Bronchial epithelial cell (primary cell): ENCODE measurements around the gene WWC2. TPM values are rescaled to one million over a fixed set of nuclear protein-coding genes. Genes with fewer than 3 reads are reported as not detected.

ENCODE experiments used
- DNase-seq: peaks from one replicate; pipeline ENCODE4 v3.0.0-alpha.2; 2010; ENCODE audit warnings: low read depth
- FAIRE-seq: peaks from 2 replicates; lab custom pipeline; 2011; peaks lifted over from hg19 to GRCh38; lab: Jason Lieb, UNC
- H3K27me3 ChIP-seq: 2 replicates; pipeline ENCODE4 v1.5.1; 2011; ENCODE audit warnings: low read length; ENCODE audit not compliant: control insufficient read depth, insufficient read depth
- H3K36me3 ChIP-seq: 2 replicates; pipeline ENCODE4 v1.5.1; 2011; ENCODE audit warnings: low read length; ENCODE audit not compliant: control insufficient read depth, insufficient read depth
- H3K4me3 ChIP-seq: 2 replicates; pipeline ENCODE4 v1.5.1; 2011; ENCODE audit warnings: mild to moderate bottlenecking, low read depth, low read length, control low read depth
- CTCF ChIP-seq: IDR thresholded peaks from 2 replicates; pipeline ENCODE4 v1.5.1; 2011; ENCODE audit warnings: mild to moderate bottlenecking, moderate library complexity, low read length, control low read depth, inconsistent platforms; ENCODE audit not compliant: insufficient read depth, severe bottlenecking
- total RNA-seq: library from RNA; depleted of rRNA; stranded (reverse); fragments of >200 nt; gene quantifications from 2 replicates; pipeline ENCODE4 v1.2.1, GENCODE V29; 2014

Gene WWC2
- total RNA-seq, 1 donor from 2014 or later = 13.2 TPM

- no peak for DNase-seq
- no peaks in the 10 kb centered on the region for H3K36me3 ChIP-seq
- H3K4me3 ChIP-seq = no peak overlapping the region
- no peak for TF ChIP-seq CTCF
- no peaks in the 10 kb centered on the region for H3K27me3 ChIP-seq
- FAIRE-seq = no peak
Observed at GRCh38 chr4:183180096-183180495, 81.0 kb downstream of the WWC2 start.

GRCh38 chr4:183180621-183181020 is 81.6 kb downstream of the WWC2 start:
- no peaks in the 10 kb centered on the region for H3K36me3 ChIP-seq
- FAIRE-seq = no peak
- TF ChIP-seq CTCF = no peak
- DNase-seq = no peak
- no peak overlapping the region for H3K4me3 ChIP-seq
- no peaks in the 10 kb centered on the region for H3K27me3 ChIP-seq

GRCh38 chr4:183181081-183181480 is 82.0 kb downstream of the WWC2 start:
- DNase-seq = no peak
- Histone ChIP-seq H3K36me3 (no peaks in the 10 kb centered on the region), H3K4me3 (no peak overlapping the region), H3K27me3 (no peaks in the 10 kb centered on the region)
- TF ChIP-seq CTCF = no peak
- FAIRE-seq = no peak

- Histone ChIP-seq H3K4me3 (no peak overlapping the region), H3K27me3 (no peaks in the 10 kb centered on the region), H3K36me3 (no peaks in the 10 kb centered on the region)
- DNase-seq (peak; percentile 87), FAIRE-seq (peak; percentile 28)
- TF ChIP-seq CTCF = no peak
Observed at GRCh38 chr4:183182873-183183725, 84.0 kb downstream of the WWC2 start.

- Histone ChIP-seq H3K27me3 (no peaks in the 10 kb centered on the region), H3K4me3 (no peak overlapping the region), H3K36me3 (no peaks in the 10 kb centered on the region)
- TF ChIP-seq CTCF = no peak
- FAIRE-seq = peak; percentile 52
- no peak for DNase-seq
Observed at GRCh38 chr4:183183906-183184535, 85.0 kb downstream of the WWC2 start.
